BE2C (cell line): Measurements from ENCODE around the gene IFNB1.

Experiments used
- DNase-seq: peaks from one replicate; pipeline ENCODE4 v3.0.0-alpha.2; 2020
- H3K27me3 ChIP-seq: fragments of 250-450 bp; sonication (Bioruptor Pico); 2 replicates; pipeline ENCODE4 v1.5.1; 2020; ENCODE audit warnings: mild to moderate bottlenecking
- H3K36me3 ChIP-seq: fragments of 250-450 bp; sonication (Bioruptor Pico); 2 replicates; pipeline ENCODE4 v1.5.1; 2020; ENCODE audit warnings: mild to moderate bottlenecking
- H3K4me1 ChIP-seq: fragments of 250-450 bp; sonication (Bioruptor Pico); 2 replicates; pipeline ENCODE4 v1.5.1; 2020
- H3K4me3 ChIP-seq: 2 replicates; pipeline ENCODE4 v1.5.1; 2011; ENCODE audit warnings: low read depth, low read length
- H3K9me3 ChIP-seq: fragments of 250-450 bp; sonication (Bioruptor Pico); 2 replicates; pipeline ENCODE4 v1.5.1; 2020
- TF ChIP-seq, protein P1 (sequence below): IDR thresholded peaks from 2 replicates; pipeline ENCODE4 v1.5.1; 2012; ENCODE audit warnings: mild to moderate bottlenecking, low read depth, low read length

IFNB1 gene

DNA sequence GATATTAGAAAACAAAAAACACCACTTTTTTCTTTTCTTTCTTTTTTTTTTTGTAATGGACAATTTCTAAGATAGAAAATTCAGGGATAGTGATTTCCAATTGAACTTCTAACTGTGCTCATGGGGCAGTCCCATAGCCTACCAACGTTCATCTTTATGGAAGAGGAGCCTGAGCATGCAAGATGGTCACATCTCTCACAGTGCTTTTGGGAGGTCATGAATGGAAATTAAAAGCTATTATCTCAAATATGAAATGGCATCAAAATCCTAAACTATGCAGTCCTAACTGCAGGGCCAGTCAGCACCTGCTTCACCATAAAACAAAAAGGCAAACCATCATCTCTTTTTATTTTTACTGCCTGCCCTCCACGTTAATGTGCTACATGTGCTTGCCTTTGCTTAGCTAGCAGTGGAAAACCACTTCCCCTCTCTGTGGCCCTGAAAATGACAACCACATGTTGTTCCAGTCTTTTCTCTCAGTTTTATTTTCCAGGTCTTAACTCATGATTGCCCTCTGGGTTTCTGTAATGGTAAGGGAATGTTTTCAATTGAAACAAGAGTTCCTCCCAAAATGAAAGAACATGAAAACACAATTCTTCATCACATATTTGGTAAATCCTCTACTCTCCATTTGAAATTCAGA lies 16.7 kb downstream of the IFNB1 start:
- no peak for DNase-seq

DNA sequence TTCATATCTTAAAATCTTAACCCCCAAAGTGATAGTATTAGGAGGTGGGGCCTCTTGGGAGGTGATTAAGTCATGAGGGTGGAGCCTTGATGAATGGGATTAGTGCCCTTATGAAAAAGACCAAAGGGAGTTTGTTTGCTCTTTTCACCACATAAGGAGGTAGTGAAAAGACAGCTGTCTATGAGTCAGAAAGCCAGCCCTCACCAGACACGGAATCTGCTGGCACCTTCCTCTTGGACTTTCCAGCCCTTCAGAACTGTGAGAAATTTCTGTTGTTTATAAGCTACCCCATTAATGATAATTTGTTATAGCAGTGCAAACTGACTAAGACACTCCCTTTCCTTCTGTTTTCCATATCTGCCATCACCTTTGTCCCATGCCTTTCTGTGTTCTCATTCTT lies 20.8 kb downstream of the IFNB1 start:
- DNase-seq, result no peak
- TF ChIP-seq, protein P1, sequence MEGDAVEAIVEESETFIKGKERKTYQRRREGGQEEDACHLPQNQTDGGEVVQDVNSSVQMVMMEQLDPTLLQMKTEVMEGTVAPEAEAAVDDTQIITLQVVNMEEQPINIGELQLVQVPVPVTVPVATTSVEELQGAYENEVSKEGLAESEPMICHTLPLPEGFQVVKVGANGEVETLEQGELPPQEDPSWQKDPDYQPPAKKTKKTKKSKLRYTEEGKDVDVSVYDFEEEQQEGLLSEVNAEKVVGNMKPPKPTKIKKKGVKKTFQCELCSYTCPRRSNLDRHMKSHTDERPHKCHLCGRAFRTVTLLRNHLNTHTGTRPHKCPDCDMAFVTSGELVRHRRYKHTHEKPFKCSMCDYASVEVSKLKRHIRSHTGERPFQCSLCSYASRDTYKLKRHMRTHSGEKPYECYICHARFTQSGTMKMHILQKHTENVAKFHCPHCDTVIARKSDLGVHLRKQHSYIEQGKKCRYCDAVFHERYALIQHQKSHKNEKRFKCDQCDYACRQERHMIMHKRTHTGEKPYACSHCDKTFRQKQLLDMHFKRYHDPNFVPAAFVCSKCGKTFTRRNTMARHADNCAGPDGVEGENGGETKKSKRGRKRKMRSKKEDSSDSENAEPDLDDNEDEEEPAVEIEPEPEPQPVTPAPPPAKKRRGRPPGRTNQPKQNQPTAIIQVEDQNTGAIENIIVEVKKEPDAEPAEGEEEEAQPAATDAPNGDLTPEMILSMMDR, result no peak
- no peaks in the 10 kb centered on the region for H3K9me3 ChIP-seq
- no peak overlapping the region for H3K4me3 ChIP-seq
- H3K4me1 ChIP-seq, result no peaks in the 10 kb centered on the region
- no peaks in the 10 kb centered on the region for H3K36me3 ChIP-seq
- H3K27me3 ChIP-seq, result no peaks in the 10 kb centered on the region

More for the DNA sequence above, 16.7 kb downstream of the IFNB1 start:
- no peak overlapping the region for H3K4me3 ChIP-seq
- H3K4me1 ChIP-seq, result no peaks in the 10 kb centered on the region
- H3K27me3 ChIP-seq, result no peaks in the 10 kb centered on the region; the same call in 1 of the 2 replicates
- no peaks in the 10 kb centered on the region for H3K36me3 ChIP-seq
- H3K9me3 ChIP-seq, result no peaks in the 10 kb centered on the region
- TF ChIP-seq, protein P1, result no peak

DNA sequence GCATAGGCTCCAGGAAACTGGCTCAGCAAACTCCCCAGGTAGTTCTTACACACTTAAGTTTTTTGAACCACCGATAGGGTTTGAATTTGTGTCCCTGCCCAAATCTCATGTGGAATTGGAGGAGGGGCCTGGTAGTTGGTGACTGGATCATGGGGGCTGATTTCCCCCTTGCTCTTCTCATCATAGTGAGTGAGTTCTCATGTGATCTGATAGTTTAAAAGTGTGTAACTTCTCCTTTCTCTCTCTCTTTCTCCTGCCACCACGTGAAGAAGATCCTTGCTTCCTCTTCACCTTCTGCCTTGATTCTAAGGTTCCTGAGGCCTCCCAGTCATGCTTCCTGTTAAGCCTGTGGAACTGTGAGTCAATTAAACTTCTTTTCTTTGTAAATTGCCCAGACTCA lies 23.9 kb downstream of the IFNB1 start:
- H3K4me3 ChIP-seq, result no peak overlapping the region
- no peaks in the 10 kb centered on the region for H3K36me3 ChIP-seq
- H3K27me3 ChIP-seq, result no peaks in the 10 kb centered on the region
- no peaks in the 10 kb centered on the region for H3K9me3 ChIP-seq
- TF ChIP-seq, protein P1, result no peak
- no peaks in the 10 kb centered on the region; the same call in 1 of the 2 replicates for H3K4me1 ChIP-seq
- no peak for DNase-seq

DNA sequence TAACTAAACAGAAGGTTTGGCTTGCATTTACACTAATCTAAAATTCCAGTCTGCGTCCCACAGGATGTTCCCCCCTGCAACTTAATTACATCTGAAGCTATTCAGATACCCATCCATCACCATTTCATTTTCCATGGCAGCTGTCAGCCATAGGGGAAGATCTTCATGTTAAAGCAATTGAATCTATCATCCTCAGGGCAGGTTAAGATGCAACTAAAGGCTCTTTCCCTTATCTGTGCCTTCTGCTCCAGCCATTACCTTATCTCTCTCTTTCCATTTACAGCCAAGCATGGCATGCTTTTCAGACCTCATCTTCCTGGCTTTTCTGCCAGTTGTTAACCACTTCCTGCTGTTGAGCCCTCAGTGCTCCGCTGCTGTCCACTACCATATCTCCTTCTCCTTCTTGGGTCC lies 30.5 kb downstream of the IFNB1 start:
- H3K9me3 ChIP-seq, result no peaks in the 10 kb centered on the region
- TF ChIP-seq, protein P1, result no peak
- H3K27me3 ChIP-seq, result no peaks in the 10 kb centered on the region
- no peaks in the 10 kb centered on the region for H3K36me3 ChIP-seq
- peaks cover 5% of the 10 kb centered on the region for H3K4me1 ChIP-seq
- peak; percentile 43 for DNase-seq
- H3K4me3 ChIP-seq, result no peak overlapping the region

DNA sequence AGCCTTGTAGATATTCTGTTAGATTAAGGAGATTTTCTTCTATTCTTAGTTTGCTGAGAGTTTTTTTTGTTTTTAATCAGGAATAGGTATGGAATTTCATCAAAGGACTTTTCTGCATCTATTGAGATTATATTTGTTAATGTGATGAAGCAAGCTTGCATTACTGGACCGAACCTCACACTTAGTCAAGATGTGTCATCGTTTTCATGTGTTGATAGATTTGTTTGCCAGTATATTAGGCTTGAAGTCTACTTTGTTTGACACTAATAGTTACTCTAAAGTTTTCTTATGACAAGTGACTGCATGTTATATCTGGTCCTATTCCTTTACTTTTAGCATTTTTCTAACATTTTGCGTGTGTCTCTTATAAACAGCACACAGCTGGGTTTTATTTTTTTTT lies 33.9 kb downstream of the IFNB1 start:
- no peak for DNase-seq
- TF ChIP-seq, protein P1, result no peak
- no peak overlapping the region for H3K4me3 ChIP-seq

DNA sequence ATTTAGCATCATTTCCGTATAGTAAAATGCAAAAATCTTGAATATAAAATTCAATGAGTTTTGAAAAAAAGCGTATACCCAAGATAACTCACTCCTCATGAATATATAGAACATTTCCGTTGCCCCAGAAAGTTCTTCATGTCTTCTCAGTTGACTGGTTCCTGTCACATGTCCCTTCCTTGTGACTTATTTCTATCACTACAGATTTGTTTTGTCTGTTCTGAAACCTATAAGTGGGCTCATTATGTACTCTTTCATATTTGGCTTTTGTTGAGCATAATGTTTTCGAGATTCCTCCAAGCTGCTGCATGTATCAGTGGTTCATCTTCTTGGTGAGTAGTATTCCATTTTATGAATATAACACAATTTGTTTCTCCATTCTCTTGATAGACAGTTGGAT lies 35.3 kb downstream of the IFNB1 start:
- no peak for DNase-seq
- Histone ChIP-seq H3K9me3 (no peaks in the 10 kb centered on the region), H3K4me3 (no peak overlapping the region), H3K4me1 (no peaks in the 10 kb centered on the region), H3K36me3 (no peaks in the 10 kb centered on the region), H3K27me3 (no peaks in the 10 kb centered on the region)
- TF ChIP-seq, protein P1, result no peak

More for the DNA sequence above, 33.9 kb downstream of the IFNB1 start:
- H3K9me3 ChIP-seq, result no peaks in the 10 kb centered on the region
- H3K36me3 ChIP-seq, result no peaks in the 10 kb centered on the region
- H3K4me1 ChIP-seq, result peaks cover 5% of the 10 kb centered on the region
- no peaks in the 10 kb centered on the region for H3K27me3 ChIP-seq
